A673 (cell line): ENCODE results near the gene CCDC141. TPM values are rescaled to one million over a fixed set of nuclear protein-coding genes. Genes with fewer than 3 reads are reported as not detected.

ENCODE experiments used
- BruUV-seq: library from RNA; stranded (reverse); fragments of 400-500 nt; replicated peaks from 2 replicates; lab custom pipeline; 2021; lab: Mats Ljungman, UMichigan
- CTCF ChIA-PET: fragments of 300-600 bp; sonication (Branson Sonifier 250); formaldehyde crosslinking; loops from one replicate; lab custom pipeline; 2022; ENCODE audit warnings: antibody characterized with exemption; lab: Charles Lee
- POLR2A ChIA-PET: fragments of 300-600 bp; sonication (Branson Sonifier 250); formaldehyde crosslinking; loops from one replicate; lab custom pipeline; 2022; ENCODE audit warnings: antibody characterized with exemption; ENCODE audit not compliant: low non-redundant PET; lab: Charles Lee
- DNase-seq: peaks from one replicate; pipeline ENCODE4 v3.0.0-alpha.2; 2015; ENCODE audit warnings: low spot score
- H3K27ac ChIP-seq: fragments of 200-600 bp; sonication (generic); 2 replicates; pipeline ENCODE4 v1.5.1; 2016; ENCODE audit warnings: mixed run types, low read depth, mild to moderate bottlenecking, mixed read lengths, antibody characterized with exemption, low read length; ENCODE audit not compliant: poor library complexity, severe bottlenecking
- H3K27me3 ChIP-seq: fragments of 200-600 bp; sonication (generic); replicated peaks from 2 replicates; pipeline ENCODE4 v1.6.1; 2017; ENCODE audit warnings: mixed run types, low read depth, mild to moderate bottlenecking, mixed read lengths, antibody characterized with exemption, low read length; ENCODE audit not compliant: insufficient read depth, poor library complexity
- H3K36me3 ChIP-seq: fragments of 200-600 bp; sonication (generic); 2 replicates; pipeline ENCODE4 v1.6.1; 2016; ENCODE audit warnings: mixed run types, mild to moderate bottlenecking, mixed read lengths, antibody characterized with exemption, low read length; ENCODE audit not compliant: insufficient read depth, poor library complexity, severe bottlenecking
- H3K4me1 ChIP-seq: fragments of 200-600 bp; sonication (generic); 2 replicates; pipeline ENCODE4 v1.6.1; 2017; ENCODE audit warnings: mixed run types, mild to moderate bottlenecking, mixed read lengths, antibody characterized with exemption, low read length; ENCODE audit not compliant: insufficient read depth, poor library complexity, severe bottlenecking
- H3K4me3 ChIP-seq: fragments of 200-600 bp; sonication (generic); 2 replicates; pipeline ENCODE4 v1.5.1; 2016; ENCODE audit warnings: low read depth, mixed run types, mild to moderate bottlenecking, mixed read lengths, low read length; ENCODE audit not compliant: poor library complexity, severe bottlenecking
- H3K9me3 ChIP-seq: fragments of 200-600 bp; sonication (generic); 2 replicates; pipeline ENCODE4 v1.6.1; 2016; ENCODE audit warnings: mixed run types, low read depth, mild to moderate bottlenecking, mixed read lengths, antibody characterized with exemption, low read length; ENCODE audit not compliant: poor library complexity, severe bottlenecking
- EZH2 ChIP-seq: fragments of 200-600 bp; sonication (generic); IDR thresholded peaks from 2 replicates; pipeline ENCODE4 v1.6.1; 2017; ENCODE audit warnings: borderline replicate concordance, low read depth, mild to moderate bottlenecking, mixed read lengths, antibody characterized with exemption, low read length; ENCODE audit not compliant: poor library complexity, severe bottlenecking
- intact Hi-C: fragments of 100-400 bp; cut with micrococcal nuclease; formaldehyde crosslinking; loops from one replicate; pipeline ENCODE4 v1.10.0; 2022; ENCODE audit not compliant: unreplicated experiment
- total RNA-seq: library from RNA; stranded (reverse); gene quantifications from 2 replicates; pipeline ENCODE4 v1.2.3, GENCODE V29; 2021
- TF ChIP-seq, protein P1 (sequence below): fragments of 300-800, 200-600 bp; sonication (generic); conservative IDR thresholded peaks from 2 replicates; pipeline ENCODE4 v1.5.1; 2017; ENCODE audit warnings: low read depth, mild to moderate bottlenecking, antibody characterized with exemption, low read length, moderate library complexity, mixed read lengths

CCDC141 gene
- total RNA-seq, 1 experiment from 2014 or later: not detected

DNA sequence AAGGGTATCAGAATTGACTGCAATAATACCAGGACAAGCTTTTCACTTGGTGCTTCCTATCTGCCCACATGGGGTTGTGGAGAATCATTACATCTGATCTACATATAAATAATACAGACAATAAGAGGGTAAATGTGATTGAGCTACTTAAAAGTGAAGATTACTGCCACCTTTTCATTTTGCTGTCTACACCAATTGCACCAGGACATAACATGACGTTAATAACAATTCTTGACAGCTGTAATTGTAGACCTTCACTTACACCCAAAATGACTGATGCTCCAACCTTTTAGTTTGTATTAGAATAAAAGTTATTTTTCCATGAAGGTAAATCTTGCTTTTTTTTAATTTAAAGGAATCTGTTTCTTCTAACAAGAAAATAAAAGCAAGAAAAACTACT is 206.2 kb downstream of the CCDC141 start:
- no peak for DNase-seq

DNA sequence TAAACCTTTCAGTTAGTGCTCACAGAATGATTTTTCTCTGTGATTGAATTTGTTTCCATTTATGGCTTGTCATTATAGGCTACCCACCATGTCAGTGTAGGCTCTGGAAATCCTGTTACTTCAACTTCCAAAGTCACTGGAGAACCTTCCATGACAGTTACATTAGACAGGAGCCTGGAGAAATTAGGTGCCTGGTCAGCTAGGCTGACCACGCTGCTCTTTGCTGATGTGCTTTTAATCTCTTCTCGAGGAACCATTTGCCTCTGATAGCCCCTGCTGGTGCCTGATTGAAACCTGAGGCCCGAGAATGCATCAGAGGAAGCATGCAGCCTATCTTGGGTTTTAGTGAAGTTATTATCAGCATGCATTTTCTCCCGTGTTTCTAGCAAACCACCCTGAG is 213.1 kb downstream of the CCDC141 start:
- no peak for DNase-seq
- no TSS peak for BruUV-seq
- H3K27me3 ChIP-seq: no peaks in the 10 kb centered on the region
- ChIA-PET CTCF (no interaction called here), POLR2A (no interaction called here)
- H3K9me3 ChIP-seq: no peaks in the 10 kb centered on the region
- intact Hi-C loops: no loop called here
- H3K4me3 ChIP-seq: no peak overlapping the region
- H3K27ac ChIP-seq: no peak overlapping the region
- no peaks in the 10 kb centered on the region for H3K4me1 ChIP-seq
- TF ChIP-seq, protein P1, sequence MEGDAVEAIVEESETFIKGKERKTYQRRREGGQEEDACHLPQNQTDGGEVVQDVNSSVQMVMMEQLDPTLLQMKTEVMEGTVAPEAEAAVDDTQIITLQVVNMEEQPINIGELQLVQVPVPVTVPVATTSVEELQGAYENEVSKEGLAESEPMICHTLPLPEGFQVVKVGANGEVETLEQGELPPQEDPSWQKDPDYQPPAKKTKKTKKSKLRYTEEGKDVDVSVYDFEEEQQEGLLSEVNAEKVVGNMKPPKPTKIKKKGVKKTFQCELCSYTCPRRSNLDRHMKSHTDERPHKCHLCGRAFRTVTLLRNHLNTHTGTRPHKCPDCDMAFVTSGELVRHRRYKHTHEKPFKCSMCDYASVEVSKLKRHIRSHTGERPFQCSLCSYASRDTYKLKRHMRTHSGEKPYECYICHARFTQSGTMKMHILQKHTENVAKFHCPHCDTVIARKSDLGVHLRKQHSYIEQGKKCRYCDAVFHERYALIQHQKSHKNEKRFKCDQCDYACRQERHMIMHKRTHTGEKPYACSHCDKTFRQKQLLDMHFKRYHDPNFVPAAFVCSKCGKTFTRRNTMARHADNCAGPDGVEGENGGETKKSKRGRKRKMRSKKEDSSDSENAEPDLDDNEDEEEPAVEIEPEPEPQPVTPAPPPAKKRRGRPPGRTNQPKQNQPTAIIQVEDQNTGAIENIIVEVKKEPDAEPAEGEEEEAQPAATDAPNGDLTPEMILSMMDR: no peak
- no peak for TF ChIP-seq EZH2
- no peaks in the 10 kb centered on the region for H3K36me3 ChIP-seq

More for the DNA sequence above, 206.2 kb downstream of the CCDC141 start:
- CTCF ChIA-PET: no interaction called here
- TF ChIP-seq, protein P1: no peak
- TF ChIP-seq EZH2: no peak
- POLR2A ChIA-PET: no interaction called here
- intact Hi-C loops: no loop called here
- Histone ChIP-seq H3K27me3 (no peaks in the 10 kb centered on the region), H3K36me3 (no peaks in the 10 kb centered on the region), H3K27ac (no peak overlapping the region), H3K4me1 (no peaks in the 10 kb centered on the region), H3K4me3 (no peak overlapping the region), H3K9me3 (no peaks in the 10 kb centered on the region)
- BruUV-seq: no TSS peak

DNA sequence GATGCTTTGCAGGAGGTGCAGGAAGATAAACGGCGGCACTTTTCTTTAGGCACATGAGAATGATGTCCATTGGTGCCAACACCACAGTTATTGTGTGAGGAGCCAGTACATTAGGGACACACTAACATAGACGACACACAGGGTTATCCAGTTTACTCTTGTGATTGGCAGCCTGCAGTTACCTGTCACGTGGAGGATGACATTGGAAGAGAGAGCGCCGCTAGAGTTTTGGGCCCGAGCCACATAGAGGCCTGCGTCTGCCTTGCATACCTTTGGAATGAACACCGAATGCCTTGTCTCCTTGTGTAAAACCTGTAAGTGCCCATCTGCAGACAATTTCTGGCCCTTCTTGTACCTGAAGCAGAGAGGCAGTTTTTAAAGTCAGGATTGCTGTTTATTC is 215.9 kb downstream of the CCDC141 start:
- Histone ChIP-seq H3K27me3 (no peaks in the 10 kb centered on the region), H3K9me3 (no peaks in the 10 kb centered on the region), H3K36me3 (no peaks in the 10 kb centered on the region), H3K27ac (no peak overlapping the region), H3K4me1 (no peaks in the 10 kb centered on the region), H3K4me3 (no peak overlapping the region)
- BruUV-seq: no TSS peak
- DNase-seq: no peak
- POLR2A ChIA-PET: no interaction called here
- no peak for TF ChIP-seq EZH2
- TF ChIP-seq, protein P1: no peak
- CTCF ChIA-PET: no interaction called here
- intact Hi-C loops: no loop called here
